NOMO-1 treated with DMSO at 0.1 percent for 48 hours (cell line): Measurements from ENCODE around the gene NPR3.
"Not testable (repeated sequence)": the region's sequence is repeated elsewhere in the genome, so short reads cannot be mapped to it uniquely, and the experiment has no call there.

Source experiments
- DNase-seq: peaks from one replicate; lab custom pipeline; 2025; ENCODE audit not compliant: unreplicated experiment; lab: John Stamatoyannopoulos, UW

Gene NPR3

DNA sequence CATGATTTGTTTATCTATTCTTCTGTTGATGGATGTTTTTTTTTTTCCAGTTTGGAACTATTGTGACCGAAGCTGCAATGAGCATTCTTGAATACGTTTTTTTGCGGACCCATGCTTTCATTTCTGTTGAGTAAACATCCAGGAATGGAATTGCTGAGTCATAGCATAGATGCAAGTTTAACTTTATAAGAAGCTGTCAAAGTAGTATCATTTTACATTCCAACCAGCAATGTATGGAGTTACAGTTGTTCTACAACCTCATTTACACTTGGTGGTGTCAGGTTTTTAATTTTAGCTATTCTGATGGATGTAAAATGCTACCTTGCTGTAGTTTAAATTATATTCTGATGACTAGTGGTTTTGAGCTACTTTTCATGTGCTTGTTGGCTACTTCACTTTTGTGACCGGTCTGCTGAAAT is 49.0 kb downstream of the NPR3 start:
- no peak for DNase-seq

DNA sequence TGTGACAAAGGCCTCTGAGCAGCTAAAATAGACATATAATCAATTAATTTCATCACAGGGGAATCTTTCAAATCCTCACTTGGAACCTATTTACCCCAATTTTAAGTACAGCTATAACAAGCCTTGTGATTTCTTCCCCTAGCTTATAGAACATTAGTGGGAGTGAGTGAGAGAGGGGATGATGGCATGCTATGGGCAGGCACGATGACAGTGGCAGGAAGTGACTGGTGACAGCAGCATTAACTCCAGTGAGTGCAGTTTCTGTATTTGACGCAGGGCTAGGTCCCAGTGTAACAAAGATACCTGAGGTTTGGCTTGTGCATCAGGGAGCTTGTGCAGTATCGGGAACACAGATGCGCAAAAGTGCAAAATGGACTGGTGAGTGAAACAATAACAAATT is 54.1 kb downstream of the NPR3 start:
- no peak for DNase-seq

DNA sequence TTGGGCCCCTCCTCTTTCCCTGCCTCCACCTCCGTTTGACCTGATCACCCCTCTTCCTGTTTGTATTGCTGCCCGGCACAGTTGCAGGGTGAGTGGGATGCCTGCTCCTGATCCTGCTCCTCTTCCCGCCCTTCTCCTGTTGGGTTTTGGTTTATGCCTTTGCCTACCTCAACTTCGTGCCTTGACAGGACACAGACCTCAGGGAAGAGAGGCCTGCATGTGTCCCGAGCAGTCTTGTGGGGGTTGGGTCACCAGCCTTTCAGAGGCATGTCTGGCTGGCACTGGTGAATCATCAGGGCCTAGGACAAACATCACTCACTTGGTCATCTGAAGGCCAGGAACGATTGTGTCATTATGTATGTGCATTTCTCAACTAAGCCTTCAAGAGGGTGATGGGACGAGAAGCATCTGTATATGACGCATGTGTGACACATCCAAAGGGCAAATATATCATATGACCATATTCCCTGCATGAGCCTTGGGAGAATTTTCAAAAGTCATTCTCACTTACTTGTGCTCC is 56.9 kb downstream of the NPR3 start:
- DNase-seq, result no peak

DNA sequence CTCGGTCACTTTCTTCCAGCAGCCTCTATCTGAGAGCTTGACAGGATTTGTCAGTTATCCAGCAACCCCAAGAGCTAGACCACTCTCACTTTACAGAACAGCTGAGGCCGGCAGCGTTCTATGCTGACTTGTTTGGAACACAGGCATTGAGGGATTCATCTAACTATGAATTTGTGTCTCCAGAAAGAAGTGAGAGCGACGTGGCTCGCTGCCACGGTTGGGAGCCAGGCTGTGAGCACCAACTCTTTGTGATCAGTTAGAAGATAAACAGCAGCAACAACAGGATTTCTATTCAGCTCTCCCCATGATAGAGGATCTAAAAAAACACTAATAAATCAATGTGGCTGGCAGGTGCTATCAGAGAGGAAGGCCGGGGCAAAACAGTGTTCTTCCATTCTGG is 58.6 kb downstream of the NPR3 start:
- DNase-seq, result no peak

DNA sequence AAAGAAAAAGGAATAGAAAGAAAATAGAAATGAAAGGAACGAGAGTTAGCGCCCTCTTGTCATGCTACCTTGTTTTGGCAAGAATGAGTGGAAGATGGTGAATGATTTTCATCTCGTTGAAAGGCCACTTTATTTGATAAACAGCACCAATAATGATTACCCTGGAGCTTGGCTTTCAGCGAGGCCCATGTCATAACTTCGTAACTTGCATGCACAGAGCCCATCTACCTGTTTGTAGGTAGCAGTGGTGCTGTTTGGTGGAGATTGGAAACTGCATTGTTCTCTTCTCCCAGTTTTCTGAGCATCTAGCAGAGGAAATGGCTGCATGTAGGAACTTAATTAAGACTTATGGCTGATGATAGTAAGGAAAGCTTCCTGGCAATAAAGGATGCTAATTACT is 59.3 kb downstream of the NPR3 start:
- no peak for DNase-seq

DNA sequence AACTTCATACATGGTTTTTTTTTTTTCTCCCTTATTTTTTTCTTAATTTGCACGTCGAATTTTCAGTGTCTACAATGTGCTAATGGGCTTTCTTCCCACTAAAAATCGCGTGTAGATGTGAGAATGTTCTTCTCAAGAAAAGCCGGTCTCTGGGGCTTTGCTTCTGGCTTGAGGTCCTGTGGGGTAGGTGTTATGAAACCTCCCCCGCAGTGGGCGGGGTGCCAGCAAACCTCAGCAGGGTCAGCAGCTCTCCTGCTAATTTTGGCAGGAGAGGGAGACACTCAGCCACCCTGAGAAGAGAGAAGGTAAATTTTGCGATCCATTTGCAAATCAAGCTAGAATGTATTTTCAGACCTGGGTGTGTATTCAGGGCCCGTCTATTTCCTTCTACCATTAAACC is 59.9 kb downstream of the NPR3 start:
- DNase-seq, result no peak

DNA sequence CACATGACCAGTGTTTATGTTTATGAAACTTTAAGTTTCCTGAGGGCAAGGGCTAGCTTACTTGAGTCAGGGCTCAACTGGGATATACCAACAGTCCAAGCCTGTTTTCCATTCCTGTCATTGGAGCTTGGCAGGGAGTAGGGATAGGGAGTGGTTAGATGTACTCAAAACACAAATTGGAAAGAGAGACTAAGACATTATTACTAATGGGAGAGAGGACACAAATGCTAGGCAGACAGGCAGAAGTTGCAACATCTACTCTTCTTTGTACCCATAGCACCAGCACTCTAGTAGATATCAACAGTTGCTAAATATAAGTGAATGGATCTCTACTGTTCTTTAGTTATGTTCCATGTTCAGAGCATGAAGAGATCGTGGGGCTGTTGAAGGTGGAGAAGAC is 62.8 kb downstream of the NPR3 start:
- DNase-seq, result no peak

DNA sequence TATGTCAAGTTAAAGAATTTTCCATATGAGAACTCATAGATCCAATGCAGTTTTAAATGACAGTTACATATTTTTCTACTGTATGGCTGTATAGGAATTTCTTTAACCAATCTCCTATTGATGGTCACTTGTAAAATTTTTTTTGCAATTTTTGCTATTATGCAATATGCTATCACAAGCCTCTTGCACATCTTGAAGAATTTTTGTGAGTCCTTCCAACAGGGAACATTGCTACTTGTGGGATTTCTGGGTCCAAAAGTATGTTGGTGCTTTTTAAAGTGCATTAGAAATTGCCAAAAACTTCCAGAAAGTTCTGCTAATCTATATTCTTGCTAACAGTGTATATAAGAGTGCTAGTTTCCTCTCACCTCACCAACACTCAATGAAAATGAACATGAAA is 65.1 kb downstream of the NPR3 start:
- DNase-seq, result no peak

DNA sequence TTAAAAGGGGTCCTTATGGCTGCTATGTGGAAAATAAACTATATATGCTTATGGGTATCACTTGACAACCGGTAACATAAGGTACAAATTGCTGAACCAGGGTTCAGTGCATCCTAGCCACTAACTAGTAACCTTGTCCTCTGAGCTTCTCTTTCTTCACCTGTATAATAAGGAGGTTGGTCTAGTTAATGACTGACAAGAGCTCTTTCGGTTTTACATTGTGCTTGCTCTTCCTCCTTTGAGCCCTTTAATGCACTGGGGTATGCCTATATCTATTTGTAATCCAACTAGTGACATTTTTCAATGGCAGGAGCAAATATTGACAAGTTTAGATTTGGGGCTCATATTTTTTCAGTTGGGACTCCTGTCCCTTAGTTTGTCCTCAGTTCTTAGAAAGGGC is 66.1 kb downstream of the NPR3 start:
- DNase-seq, result no peak

DNA sequence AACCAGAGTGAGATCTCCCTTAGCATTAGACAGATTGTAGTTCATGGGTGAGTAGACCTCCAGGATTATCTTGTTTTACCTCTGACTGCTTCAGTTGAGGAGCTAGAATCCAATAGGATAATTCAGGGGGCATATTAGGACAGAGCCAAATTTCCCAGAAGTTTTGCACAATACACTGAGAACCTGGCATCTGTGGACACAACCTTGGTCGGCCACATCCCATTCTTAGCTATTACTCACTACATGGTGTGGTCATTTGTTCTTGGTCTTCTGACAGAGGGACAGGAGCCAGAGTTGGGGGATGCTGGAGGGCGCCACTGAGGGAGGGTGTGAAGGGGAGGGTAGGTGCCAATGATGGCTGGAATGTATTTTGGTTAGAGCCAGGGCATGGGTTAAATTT is 66.6 kb downstream of the NPR3 start:
- DNase-seq, result no peak

DNA sequence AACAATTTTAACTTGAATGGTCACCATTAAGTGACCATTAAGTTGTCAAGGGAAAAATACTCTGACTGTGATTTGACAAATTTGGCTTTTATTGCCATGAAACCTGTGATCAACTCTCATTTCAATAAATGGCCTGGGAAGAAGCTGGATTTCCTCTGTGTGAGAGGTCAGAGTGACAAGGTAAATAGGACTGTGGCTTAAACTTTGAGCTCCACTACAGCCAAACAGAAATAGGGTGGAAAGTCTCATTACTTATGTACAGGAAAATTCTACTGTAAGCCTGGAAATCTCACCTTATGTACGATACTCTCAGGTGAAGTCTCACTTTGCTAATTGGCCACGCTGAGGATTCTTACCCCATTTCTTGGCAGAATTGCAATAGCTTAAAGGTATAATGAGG is 67.3 kb downstream of the NPR3 start:
- no peak for DNase-seq

DNA sequence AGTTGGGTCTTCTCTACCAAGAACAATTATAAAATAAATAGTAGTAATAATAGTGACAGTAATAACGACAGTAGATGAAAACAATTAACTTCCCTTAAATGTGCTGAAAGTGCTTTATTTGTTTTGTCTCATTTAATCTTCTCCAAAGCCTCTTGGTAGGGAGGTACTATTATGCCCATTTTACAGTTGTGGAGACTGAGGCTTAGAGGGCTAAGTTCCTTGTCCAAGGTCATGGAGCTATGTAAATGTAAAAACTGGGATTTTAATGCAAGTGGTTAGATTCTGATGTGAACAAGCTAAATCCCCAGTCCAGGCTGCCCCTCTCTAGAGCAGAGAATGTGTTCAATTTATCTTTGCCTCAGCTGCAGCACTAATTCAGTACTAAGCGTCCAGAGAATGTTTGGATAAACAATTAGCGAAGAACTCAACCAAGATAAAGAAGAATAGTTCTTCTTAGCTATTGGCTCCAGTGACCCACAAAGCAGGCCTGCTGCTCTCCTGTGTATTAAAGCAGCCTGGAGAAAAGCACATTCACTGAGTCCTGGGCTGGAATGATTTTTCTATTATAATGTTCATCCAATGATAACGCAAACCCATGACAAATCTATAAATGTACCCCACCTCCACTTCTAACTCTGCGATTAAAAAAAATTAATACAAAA is 68.8 kb downstream of the NPR3 start:
- DNase-seq, result no peak

DNA sequence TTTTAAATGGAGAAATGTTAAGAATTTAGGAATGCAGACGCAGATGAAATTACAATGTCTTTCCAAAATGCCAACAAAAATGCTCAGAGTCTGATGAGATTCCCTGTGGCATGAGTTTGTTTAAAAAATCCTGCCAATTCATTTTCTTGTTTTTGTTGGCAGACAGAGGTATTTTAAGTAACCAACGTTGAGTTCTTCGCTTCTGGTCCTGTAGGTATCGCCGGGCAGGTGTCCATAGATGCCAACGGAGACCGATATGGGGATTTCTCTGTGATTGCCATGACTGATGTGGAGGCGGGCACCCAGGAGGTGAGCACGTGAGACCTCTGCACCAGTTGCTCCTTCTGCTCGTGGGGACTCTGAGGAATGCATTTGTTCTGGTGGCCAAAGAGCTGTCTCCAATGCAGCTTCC is 69.4 kb downstream of the NPR3 start:
- DNase-seq, result no peak

DNA sequence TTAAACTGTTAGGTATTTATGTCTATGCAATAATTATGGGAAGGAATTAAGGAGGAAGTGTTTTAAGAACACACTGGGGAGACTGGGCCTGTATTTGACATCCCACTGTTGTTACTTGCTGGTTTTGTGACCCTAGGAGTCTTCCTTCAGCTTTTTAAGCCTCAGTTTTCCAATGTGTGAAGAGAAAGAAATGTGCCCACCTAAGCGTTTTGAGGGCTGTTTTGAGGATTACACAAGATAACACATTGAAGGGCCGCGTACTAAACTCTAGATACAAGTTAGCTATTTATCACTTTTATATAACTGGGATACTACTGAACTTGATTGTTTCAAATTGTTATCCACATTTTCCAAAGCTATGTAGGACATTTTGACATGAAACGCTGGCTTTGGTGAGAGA is 72.5 kb downstream of the NPR3 start:
- DNase-seq, result no peak

DNA sequence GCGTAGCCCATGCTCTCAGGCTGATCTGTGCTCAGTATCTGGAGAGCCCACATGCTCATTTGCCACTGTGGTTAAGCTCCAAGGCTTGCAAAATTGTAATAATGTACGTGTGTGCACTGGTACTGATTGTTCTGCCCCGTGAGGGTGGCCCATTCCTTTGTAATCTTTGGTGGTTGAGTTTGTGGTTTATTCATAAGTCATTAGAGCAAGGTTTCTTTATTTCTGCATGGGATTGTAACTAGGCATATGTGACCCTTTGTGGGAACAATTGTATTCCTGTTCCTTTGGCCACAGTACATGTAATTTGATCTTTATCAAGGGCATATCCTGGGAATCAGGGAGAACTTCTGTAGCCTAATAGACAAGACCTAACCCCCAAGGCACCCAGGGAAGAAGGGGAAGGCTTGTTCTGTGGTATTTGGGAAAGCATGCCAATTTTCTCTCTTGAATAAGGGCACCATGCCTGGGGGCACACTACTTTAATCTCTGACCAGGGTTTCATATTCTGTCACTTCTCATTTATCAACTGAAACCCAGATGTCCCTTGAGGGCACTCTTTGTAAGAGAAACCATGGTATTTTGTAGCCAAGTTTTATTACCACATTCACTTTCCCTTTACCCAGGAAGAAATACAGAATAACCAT is 74.6 kb downstream of the NPR3 start:
- no peak for DNase-seq

DNA sequence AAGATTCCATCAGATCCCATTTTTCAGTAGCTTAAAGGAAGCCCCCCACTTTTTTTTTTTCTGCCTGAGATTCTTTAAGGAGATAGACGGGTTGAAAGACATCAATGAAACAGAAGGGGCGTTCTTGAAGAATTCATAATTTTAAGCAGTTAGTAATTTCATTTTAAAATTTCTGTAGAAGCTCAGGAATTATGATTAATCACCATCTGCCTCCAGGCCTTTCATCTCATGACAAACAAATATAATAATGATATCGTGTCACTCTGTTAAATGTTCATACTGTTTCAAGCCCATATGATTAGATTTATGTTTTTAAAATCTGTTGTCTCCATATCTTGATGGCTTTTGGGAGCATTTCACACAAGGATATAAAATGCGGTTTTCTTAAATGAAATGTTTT is 75.2 kb downstream of the NPR3 start:
- no peak for DNase-seq

DNA sequence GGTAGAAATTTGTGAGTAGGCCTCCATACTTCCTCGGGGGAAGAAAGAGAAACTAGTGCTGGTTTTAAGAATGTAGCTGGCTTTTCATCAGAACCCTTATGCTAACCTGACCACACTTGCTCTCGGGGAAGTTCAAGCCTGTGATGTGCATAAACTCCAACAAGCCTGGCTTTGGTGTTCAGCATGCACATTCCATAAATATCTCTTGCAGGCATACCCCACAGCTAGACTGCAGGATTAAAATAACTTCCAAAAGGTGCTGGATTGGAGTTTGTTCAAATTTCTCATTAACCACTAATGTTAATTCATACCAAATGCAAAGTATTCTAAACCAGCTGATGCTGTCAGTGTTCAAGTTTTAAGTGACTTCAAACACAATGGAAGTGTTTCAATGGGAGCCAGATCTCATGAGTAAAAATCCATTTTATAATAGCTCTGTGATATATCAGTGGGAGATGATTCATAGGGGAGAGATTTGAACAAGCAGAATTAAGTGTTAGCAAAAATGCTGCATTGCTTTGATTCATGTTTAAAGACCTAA is 79.4 kb downstream of the NPR3 start:
- no peak for DNase-seq

DNA sequence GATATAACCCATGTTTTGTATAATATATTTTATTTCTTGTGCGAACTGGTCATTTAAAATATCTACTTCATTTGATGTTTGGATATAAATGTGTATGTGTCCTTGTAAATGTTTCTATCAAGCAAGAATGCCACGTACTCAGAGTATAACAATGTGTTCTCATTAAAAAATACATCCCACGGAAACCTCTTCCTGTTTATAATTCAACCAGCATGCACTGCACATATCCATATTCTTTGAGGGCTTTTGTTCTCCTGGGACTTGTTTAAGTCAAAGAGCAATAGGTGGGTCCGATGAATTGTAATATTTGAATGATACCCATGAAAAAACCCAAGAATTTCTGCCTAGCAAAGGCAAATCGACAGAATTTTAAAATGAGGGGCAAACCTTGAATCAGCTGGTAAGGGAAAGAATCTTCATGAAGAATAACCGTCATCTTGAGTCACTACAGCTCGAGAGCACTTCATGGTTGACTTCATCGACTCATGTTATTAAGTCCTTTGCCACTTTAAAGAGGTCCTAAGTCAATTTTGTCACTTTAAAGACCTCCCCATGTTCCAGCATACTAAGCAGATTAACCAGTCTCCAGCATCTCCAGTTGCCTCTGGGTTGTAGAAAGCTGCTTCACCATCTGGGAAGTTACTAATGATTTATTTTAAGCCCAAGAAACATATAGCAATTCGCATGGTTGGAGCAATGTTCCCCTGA is 80.6 kb downstream of the NPR3 start:
- no peak for DNase-seq

DNA sequence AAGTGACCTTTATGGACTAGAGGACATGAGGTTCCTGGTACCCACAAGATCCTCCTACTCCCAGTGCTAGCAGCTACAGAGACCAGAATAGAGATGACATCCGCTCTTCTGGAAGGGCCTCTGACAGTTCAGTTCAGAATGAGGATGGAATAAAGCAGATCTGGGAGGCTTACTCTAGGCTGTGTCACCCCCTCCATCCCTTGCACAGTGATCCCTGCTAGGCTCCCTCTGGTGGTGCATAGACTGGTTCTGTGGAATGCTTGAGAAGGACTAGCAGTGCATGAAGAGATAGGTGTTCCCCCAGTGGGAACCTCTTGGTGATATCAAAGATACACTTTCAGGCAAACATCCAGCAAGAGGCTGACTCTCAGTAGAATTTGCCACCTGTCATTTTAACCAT is 83.0 kb downstream of the NPR3 start:
- DNase-seq, result no peak

DNA sequence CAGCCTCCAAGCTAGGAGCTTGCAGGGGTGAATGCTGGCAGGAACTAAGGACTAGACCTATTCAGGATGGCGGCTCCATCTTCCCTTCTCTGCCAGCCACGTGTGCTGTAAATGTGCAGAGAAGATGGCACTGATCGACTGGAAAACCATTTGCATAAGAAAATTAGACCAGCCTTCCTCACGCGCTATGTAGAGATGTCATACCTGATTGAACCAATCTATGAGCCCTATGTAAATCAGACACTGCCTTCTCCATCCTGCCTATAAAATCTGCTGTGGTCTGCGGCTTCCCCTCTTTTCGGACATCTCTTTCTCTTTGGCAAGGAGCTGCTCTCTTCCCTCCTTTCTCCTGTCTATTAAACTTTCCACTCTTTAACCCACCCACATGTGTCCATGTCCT is 91.6 kb downstream of the NPR3 start:
- no peak for DNase-seq

DNA sequence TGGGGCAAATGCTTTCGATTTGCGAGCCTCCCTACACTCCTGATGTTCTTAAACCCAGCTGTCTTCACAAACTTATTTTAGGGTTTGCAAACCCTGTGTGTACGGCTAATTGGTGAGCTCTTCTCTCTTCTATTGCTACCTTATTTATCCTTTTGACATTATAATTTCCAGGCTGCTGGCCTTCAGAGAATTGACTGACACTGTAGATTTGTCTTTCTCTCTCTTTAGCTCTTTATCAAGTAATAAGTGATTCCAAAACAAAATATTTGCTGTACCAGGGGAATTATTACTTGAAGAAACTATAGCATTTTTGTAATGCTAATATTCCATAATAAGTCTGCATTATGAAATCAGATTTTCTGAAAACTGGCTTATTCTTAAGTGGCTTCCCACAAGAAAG is 92.5 kb downstream of the NPR3 start:
- DNase-seq, result no peak

DNA sequence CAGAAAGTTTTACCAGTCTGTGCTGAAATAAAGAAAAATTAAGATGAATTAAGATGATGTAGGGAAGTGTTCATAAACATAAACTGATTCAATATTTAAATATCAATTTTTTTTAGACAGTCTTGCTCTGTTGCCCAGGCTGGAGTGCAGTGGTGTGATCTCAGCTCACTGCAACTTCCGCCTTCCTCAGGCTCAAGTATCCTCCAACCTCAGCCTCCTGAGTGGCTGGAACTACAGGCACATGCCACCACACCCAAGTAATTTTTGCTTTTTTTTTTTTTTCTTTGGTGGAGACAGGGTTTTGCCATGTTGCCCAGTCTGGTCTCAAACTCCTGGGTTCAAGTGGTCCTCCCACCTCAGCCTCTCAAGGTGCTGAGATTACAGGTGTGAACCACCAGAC is 94.3 kb downstream of the NPR3 start:
- DNase-seq, result not testable (repeated sequence)
